Measurements from ENCODE around the gene SP6.

The SP6 gene

GRCh38 chr17:47816947-47817346 is 34.0 kb downstream of the SP6 start:
- no peak for DNase-seq (ENCODE audit: low read depth)
- TF ChIP-seq CTCF (IDR thresholded peaks at IDR 0.05; ENCODE audit: control insufficient read depth, extremely low read depth, insufficient read depth) = no peak
- no peak overlapping the region for H3K4me3 ChIP-seq (ENCODE audit: low read depth, low read length)

GRCh38 chr17:47816111-47816735 is 34.7 kb downstream of the SP6 start:
- H3K4me3 ChIP-seq (ENCODE audit: low read depth, low read length) = no peak overlapping the region
- DNase-seq (ENCODE audit: low read depth) = no peak
- no peak for TF ChIP-seq CTCF (IDR thresholded peaks at IDR 0.05; ENCODE audit: control insufficient read depth, extremely low read depth, insufficient read depth)

- no peak overlapping the region for H3K4me3 ChIP-seq (ENCODE audit: low read depth, low read length)
- no peak for DNase-seq (ENCODE audit: low read depth)
- no peak for TF ChIP-seq CTCF (IDR thresholded peaks at IDR 0.05; ENCODE audit: control insufficient read depth, extremely low read depth, insufficient read depth)
These were observed 35.7 kb downstream of the SP6 start for GRCh38 chr17:47815106-47815918.

GRCh38 chr17:47813512-47814031 is 37.4 kb downstream of the SP6 start:
- DNase-seq (ENCODE audit: low read depth) = no peak
- no peak for TF ChIP-seq CTCF (IDR thresholded peaks at IDR 0.05; ENCODE audit: control insufficient read depth, extremely low read depth, insufficient read depth)

GRCh38 chr17:47813077-47813476 is 37.9 kb downstream of the SP6 start:
- DNase-seq (ENCODE audit: low read depth) = no peak
- no peak for TF ChIP-seq CTCF (IDR thresholded peaks at IDR 0.05; ENCODE audit: control insufficient read depth, extremely low read depth, insufficient read depth)
- no peak overlapping the region for H3K4me3 ChIP-seq (ENCODE audit: low read depth, low read length)

More at GRCh38 chr17:47813512-47814031, 37.4 kb downstream of the SP6 start:
- H3K4me3 ChIP-seq (ENCODE audit: low read depth, low read length) = no peak overlapping the region

- TF ChIP-seq CTCF (IDR thresholded peaks at IDR 0.05; ENCODE audit: control insufficient read depth, extremely low read depth, insufficient read depth) = no peak
- no peak for DNase-seq (ENCODE audit: low read depth)
- no peak overlapping the region for H3K4me3 ChIP-seq (ENCODE audit: low read depth, low read length)
These were observed 38.6 kb downstream of the SP6 start for GRCh38 chr17:47812146-47812920.

Measured in LNCaP clone FGC (cell line).